LNCaP clone FGC (cell line): ENCODE measurements around the gene MIPOL1.

ENCODE experiments used
- DNase-seq: peaks from one replicate; pipeline ENCODE4 v3.0.0-alpha.2; 2011; ENCODE audit warnings: low read depth
- H3K4me3 ChIP-seq: 2 replicates; pipeline ENCODE4 v1.5.1; 2011; ENCODE audit warnings: mild to moderate bottlenecking, low read depth, low read length, control low read depth
- TF ChIP-seq, protein P1 (sequence below): IDR thresholded peaks from 2 replicates; pipeline ENCODE4 v1.5.1; 2012; ENCODE audit warnings: mild to moderate bottlenecking; ENCODE audit not compliant: control insufficient read depth, insufficient read depth; ENCODE audit errors: extremely low read depth

The MIPOL1 gene

DNA sequence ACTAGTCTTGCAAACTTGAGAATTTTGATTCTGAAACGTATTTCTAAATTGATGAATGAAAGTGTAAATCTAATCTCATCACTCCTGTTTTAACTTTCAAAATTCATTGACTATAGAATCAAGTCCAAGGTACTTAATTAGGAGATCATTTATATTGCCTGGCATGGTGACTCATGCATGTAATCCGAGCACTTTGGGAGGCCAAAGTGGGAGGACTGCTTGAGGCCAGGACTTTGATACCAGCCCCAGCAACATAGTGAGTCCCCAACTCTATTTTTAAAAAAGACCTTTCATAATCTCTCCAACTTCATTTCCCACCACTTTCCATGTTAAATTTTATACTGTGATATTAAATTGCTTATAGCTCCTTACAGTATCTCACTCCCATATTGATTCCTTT is 3.0 kb upstream of the MIPOL1 start:
- DNase-seq = no peak
- no peak overlapping the region for H3K4me3 ChIP-seq
- TF ChIP-seq, protein P1, sequence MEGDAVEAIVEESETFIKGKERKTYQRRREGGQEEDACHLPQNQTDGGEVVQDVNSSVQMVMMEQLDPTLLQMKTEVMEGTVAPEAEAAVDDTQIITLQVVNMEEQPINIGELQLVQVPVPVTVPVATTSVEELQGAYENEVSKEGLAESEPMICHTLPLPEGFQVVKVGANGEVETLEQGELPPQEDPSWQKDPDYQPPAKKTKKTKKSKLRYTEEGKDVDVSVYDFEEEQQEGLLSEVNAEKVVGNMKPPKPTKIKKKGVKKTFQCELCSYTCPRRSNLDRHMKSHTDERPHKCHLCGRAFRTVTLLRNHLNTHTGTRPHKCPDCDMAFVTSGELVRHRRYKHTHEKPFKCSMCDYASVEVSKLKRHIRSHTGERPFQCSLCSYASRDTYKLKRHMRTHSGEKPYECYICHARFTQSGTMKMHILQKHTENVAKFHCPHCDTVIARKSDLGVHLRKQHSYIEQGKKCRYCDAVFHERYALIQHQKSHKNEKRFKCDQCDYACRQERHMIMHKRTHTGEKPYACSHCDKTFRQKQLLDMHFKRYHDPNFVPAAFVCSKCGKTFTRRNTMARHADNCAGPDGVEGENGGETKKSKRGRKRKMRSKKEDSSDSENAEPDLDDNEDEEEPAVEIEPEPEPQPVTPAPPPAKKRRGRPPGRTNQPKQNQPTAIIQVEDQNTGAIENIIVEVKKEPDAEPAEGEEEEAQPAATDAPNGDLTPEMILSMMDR = no peak

DNA sequence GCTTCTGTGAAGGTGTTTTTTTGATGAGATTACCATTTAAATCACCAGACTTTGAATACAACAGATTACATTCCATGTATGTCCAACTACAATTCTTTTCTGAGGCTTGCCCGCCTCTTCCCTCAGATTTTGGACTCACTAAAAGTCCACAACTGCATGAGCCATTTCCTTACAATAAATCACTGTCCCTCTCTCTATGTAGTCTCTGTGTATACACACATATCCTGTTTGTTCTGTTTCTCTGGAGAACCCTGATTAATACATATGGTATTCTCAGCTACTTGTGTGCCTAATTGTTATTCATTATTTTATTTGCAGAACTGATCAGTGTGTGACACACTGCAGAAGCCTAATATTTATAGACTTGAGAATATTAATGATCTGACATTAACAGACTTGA is 2.4 kb upstream of the MIPOL1 start:
- H3K4me3 ChIP-seq = no peak overlapping the region
- TF ChIP-seq, protein P1 = no peak
- DNase-seq = no peak

DNA sequence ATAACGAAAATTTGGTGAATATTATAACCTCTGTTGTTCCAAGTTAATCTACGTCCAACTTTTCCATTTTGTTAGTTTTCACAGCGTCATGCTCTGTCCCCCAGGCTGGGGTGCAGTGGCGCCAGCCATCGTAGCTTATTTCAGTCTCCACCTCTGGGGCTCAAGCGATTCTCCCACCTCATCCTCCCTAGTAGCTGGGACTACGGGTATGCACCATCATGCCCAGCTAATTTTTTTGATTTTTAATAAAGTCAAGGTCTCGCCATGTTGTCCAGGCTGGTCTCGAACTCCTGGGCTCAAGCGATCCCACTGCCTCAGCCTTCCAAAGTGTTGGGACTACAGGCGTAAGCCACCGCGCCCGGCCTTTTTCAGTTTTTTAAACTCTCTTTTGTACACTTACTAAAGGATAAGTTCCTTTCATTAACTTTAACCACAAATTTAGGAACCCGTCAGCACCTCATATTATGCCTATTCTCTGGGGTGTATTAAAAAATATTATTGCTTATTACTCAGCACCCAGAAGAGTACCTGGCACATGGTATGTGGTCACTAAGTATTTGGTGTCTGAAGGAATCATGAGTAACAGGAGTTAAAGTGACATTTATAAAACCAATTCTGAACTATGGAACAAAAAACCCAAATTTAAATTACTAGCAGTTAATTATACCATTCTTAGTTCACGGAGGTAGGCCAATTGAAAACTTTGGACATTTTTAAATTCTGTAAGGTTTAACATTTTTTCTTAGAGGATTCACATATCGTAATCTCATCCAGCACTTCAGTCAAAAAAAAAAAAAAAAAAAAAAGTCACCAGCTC is 925 bp upstream of the MIPOL1 start:
- DNase-seq = no peak
- TF ChIP-seq, protein P1 = no peak
- peak overlapping the region; percentile 71 for H3K4me3 ChIP-seq

DNA sequence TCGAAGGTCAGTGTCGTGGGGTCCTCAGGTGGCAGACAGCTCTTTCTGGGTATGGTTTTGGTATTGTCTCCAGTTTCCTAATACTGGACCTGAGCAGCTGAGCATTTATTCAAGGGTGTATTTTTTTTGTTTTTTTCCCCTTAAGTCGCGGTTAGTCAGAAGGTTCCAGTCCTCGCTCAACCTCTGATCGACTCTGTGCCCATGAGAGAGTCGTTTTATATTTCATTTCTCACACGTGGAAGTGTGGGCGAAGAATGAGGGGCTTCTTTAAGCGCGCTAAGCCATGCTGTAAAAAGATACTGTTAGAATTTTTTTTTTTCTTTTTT is 499 bp downstream of the MIPOL1 start:
- peak overlapping the region; percentile 71 for H3K4me3 ChIP-seq
- TF ChIP-seq, protein P1 = no peak; the same call in 1 of the 2 replicates
- DNase-seq = no peak

DNA sequence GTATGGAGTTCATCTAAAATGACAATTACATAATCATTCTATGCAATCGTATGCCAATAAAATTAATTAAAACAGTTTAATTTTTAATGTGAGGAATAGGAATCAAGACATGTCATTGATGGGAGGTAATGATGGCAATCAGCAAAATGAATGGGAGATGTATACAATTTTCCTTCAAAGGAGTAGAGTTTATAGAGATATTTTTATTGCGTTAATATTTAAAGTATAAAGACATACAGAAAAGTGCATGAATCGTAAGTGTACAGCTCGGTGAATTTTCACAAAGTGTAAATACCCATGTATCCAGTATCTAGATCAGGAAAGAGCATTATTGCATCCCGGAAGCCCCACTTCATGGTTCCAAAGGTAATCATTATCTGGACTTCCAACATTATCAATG is 1.2 kb downstream of the MIPOL1 start:
- TF ChIP-seq, protein P1 = no peak
- H3K4me3 ChIP-seq = peak overlapping the region; percentile 71
- no peak for DNase-seq

DNA sequence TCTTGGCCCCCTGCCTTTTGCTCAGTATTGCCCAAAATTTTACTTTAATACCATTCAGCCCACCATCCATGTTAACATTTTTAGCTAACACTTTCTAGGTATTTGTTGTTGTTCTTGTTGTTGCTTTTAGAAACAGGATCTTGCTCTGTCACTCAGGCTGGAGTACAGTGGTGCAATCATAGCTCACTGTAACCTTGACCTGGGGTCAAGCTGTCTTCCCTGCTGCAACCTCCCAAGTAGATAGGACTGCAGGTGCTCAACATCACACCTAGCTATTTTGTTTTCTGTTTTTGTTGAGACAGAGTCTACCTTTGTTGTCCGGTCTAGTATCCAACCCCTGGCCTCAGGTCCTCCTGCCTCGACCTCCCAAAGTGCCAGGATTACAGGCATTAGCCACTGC is 4.0 kb downstream of the MIPOL1 start:
- TF ChIP-seq, protein P1 = no peak
- DNase-seq = no peak
- H3K4me3 ChIP-seq = no peak overlapping the region

DNA sequence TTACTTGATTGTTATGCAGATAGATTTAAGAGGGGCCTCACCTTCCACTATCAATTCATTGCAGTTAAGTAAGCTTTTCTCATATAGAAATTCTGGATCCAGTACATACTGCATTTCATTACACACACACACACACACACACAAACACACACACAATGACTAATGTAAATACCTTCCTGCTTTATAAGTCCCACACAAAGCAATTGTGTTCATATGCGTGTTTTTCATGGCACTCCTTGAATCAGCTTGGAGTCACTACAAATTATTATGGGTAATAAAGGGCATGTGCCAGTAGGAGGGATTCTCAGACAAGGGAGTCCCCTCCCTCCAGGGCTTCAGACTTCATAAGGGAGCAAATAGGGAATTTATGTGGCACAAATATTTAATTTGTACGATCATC is 4.5 kb downstream of the MIPOL1 start:
- no peak overlapping the region for H3K4me3 ChIP-seq
- no peak for DNase-seq
- TF ChIP-seq, protein P1 = no peak
